DMS53 treated with DMSO at 0.1 percent for 48 hours (cell line): ENCODE results near the gene KRR1.
"Not testable (repeated sequence)": the region's sequence is repeated elsewhere in the genome, so short reads cannot be mapped to it uniquely, and the experiment has no call there.

Experiments used
- DNase-seq: peaks from one replicate; lab custom pipeline; 2025; ENCODE audit not compliant: unreplicated experiment; lab: John Stamatoyannopoulos, UW

KRR1 gene

GRCh38 chr12:75479963-75480461, 31.4 kb downstream of the KRR1 start:
- no peak for DNase-seq

GRCh38 chr12:75478116-75478794, 33.2 kb downstream of the KRR1 start:
- no peak for DNase-seq

DNA sequence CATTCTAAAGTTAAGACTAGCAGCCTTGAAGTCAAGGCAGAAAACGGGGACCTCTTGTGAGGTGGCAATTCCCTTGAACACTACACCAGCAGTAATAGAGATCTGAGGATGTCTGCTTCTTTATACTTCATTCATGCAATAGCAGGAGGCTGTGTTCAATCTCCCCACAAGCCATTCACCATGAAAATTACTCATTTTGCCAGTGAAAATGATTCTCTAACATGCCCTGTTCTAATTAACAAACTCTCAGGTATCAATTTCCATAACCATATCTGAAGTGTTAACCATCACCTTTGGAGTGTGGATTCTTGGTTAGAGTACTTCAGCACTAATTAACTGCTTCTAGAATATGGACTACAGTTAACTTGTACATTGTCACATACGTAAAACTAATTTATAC, 34.3 kb downstream of the KRR1 start:
- no peak for DNase-seq

DNA sequence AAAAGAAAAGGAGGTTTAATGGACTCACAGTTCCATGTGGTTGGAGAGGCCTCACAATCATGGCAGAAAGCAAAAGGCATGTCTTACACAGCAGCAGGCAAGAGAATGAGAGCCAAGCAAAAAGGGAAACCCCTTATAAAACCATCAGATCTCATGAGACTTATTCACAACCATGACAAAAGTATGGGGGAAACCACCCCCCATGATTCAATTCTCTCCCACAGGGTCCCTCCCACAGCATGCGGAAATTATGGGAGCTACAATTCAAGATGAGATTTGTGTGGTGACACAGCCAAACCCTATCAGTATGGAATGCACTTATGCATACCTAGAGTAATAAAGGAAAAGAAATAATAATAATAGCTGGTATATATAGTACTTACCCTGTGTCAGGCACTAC, 35.3 kb downstream of the KRR1 start:
- no peak for DNase-seq

DNA sequence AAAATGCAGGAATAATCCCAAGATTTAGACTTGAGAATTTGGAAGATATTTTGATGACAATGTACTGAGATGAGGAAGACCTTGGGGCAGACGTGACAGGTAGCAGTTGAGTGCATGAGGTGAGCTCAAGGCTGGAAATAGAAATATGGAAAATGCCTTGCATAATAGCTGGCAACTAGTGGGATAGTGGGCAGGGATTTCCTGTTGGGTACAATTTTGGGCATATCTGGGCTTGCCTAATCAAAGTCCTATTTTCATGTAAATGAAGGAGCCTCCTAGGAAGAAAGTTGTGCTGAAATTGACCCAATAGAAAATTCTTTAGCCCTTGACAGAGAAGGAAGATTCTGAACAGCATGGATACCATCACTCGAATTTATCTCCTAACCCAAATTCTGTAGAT, 37.3 kb downstream of the KRR1 start:
- no peak for DNase-seq

DNA sequence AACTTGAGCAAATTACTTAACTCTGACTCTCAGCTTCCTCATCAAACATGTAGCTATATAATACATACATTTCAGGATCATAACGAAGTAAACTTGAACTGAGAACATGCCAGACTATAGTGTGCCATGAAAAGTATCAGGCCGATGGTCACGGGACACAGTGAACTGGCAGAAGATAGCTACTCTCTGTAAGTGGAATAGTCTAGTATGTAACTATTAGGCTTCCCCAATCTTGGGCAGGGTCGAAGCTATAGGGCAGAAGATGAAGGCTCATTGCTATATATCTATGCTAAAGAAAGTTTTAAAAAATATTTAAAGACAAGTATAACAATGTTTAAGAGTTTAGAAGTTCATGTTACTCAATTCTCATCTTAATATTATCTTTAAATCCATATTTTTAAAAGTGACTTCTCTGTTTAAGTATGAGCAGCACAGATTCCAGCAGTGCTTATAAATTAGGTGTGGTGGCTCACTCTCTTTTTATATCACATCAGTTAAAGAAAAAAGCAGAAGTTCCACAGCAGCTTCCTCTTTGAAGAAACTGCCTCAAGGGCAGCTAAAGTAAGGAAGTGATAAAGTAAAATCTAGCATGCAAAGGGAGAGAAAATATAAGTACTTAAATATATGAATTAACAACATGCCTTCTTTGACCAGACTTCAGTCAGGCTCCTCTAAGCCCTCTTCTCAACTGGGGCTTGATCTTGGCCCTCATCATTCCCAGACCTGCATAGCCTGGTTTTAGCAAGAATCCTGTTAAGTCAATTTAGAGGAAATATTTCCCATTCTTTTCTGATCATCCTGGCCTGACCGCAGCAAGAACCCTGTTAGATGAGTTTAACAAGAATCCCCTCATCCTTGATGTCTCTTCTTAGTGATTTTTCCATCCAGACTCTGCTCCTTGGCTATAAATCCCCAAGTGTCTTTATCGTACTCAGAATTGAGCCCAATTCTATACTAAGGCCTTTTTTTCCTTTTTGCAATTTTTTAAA, 39.2 kb downstream of the KRR1 start:
- no peak for DNase-seq

DNA sequence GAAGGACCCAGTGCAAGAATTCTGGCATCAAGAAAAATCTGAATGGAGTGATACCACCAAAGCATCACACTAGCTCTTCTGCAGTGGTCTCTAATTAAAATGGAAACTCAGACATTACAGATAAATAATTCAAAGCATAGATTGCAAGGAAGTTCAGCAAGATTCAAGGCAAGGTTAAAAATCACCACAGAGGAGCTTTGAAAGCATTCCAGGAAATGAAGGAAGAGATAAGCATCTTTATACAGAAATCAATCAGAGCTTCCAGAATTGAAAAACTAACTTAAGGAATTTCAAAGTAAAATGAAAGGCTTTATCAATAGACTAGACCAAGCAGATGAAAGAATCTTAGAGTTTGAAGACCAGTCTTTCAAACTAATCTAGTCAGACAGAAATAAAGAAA, 51.2 kb downstream of the KRR1 start:
- DNase-seq = no peak

- DNase-seq = no peak
Observed at GRCh38 chr12:75459755-75460154, 51.7 kb downstream of the KRR1 start.

DNA sequence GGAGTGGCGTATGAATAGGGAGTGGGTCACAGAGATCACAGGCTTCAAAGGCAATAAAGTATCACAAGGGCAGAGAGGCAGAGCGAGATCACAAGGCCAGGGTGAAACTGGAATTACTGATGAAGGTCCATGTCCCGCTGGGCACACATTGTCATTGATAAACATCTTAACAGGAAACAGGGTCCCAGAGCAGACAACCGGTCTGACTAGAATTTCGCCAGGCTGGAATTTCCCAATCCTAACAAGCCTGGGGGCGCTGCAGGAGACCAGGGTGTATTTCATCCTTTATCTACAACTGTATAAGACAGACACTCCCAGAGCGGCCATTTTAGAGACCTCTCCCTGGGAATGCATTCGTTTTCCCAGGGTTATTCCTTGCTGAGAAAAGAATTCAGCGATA, 53.5 kb downstream of the KRR1 start:
- not testable (repeated sequence) for DNase-seq

- no peak for DNase-seq
Observed at GRCh38 chr12:75457191-75457590, 54.2 kb downstream of the KRR1 start.

DNA sequence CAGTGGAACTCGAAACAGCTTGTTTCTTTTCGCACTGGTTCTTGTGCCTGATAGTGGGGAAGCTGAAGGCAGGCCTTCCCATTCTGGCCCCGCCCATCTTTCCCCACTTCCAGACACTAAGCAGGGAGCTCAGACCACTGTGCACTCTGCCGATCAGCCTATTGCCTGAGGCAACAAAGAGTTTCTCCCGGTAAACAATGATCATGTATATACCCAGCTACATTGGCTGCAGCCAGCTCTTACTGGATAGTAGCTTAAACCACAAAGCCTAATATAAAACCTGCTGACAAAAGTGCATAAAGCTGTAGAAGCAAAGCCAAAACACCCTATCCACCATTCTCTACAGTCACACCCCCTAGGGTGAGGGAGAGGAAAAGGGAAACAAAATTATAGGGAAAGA, 55.6 kb downstream of the KRR1 start:
- DNase-seq = no peak

- no peak for DNase-seq
Observed at GRCh38 chr12:75452675-75453330, 58.6 kb downstream of the KRR1 start.

- no peak for DNase-seq
Observed at GRCh38 chr12:75447691-75448393, 63.6 kb downstream of the KRR1 start.

DNA sequence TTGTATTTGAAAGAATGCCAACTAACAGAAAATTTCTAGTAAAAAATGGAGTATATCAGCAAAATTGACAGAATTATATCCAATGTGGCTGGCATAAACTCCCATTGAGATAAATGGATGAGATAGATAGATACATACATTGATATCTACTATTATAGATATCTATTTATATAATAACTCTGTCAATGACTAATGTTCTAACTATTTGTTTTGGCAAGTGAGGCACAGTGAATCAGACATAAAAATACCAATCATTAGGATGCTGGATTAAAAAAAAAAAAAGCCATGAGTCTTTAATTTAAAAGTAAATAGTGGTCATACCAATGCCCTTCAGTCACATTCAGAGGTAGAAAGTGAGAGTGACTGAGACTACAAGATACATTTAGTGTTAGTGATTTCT, 64.6 kb downstream of the KRR1 start:
- DNase-seq = no peak

- not testable (repeated sequence) for DNase-seq
Observed at GRCh38 chr12:75445137-75445507, 66.3 kb downstream of the KRR1 start.

DNA sequence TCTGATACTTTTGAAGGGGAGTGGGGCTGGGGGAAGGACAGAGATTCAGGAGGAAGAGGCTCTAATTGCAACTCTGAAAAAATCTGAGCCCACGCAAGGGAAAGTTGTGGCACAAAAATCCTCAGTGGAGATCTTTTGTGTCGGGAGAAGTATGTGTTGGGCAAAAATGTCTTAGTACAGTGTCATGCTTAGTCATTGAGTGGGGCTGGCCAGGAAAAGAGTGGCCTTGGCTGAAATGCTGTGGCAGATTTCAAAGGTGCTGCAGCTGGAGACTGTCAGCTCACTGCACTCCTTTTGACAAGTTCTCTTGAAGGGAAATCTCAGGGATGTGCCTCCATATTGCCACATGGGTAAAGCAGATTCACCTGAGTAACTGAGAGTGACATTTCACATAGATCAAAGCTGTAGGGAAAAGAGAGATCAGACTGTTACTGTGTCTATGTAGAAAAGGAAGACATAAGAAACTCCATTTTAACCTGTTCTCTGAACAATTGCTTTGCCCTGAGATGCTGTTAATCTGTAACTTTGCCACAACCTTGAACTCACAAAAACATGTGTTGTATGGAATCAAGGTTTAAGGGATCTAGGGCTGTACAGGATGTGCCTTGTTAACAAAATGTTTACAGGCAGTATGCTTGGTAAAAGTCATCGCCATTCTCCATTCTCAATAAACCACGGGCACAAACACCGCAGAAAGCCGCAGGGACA, 66.8 kb downstream of the KRR1 start:
- no peak for DNase-seq

GRCh38 chr12:75443709-75444108, 67.7 kb downstream of the KRR1 start:
- DNase-seq = no peak

DNA sequence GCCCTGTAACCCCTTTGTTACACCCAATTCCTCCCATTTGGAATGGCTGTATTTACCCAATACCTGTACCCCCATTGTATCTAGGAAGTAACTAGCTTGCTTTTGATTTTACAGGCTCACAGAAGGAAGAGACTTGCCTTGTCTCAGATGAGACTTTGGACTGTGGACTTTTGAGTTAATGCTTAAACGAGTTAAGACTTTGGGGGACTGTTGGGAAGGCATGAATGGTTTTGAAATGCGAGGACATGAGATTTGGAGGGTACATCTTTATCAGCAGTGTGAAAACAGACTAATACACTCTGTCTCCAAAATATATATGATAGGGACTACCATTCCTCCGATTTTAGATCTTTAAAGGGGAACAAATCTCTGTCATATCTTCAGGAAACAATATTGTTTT, 69.0 kb downstream of the KRR1 start:
- DNase-seq = not testable (repeated sequence)

DNA sequence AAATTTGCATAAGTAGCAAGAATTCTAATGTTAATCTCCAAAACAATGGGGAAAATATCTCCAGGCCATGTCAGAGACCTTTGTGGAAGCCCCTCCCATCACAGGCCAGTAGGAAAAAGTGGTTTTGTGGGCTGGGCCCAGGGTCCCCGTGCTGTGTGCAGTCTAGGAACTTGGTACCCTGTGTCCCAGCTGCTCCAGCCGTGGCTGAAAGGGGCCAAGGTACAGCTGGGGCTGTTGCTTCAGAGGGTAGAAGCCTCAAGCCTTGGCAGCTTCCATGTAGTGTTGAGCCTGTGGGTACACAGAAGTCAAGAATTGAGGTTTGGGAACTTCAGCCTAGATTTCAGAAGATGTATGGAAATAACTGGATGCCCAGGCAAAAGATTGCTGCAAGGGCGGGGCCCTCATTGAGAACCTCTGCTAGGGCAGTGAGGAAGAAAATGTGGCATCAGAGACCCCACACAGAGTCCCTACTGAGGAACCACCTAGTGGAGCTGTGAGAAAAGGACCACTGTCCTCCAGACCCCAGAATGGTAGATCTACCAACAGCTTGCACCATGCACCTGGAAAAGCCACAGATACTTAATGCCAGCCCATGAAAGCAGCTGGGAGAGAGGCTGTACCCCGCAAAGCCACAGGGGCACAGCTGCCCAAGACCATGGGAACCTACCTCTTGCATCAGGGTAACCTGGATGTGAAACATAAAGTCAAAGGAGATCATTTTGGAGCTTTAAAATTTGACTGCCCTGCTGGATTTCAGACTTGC, 69.5 kb downstream of the KRR1 start:
- not testable (repeated sequence) for DNase-seq
